Stimulated activated CD4-positive, alpha-beta T cell treated with anti-CD3 and anti-CD28 coated beads, Interleukin-15, amount 100 ng/mL, for 24 hours (primary cell): Measurements from ENCODE around the gene CRCP.
"Not testable (repeated sequence)": the region's sequence is repeated elsewhere in the genome, so short reads cannot be mapped to it uniquely, and the experiment has no call there.

ENCODE experiments used
- DNase-seq: peaks from one replicate; pipeline ENCODE4 v3.0.0-alpha.2; 2020

The CRCP gene

GRCh38 chr7:66114743-66115649 is at the start of gene CRCP:
Gene CRCP (plus strand): TSS chr7:66114847. CDS start chr7:66114963, 116 bp downstream.
- DNase-seq = peak; percentile 90

- no peak for DNase-seq
These were observed 44.9 kb upstream of the CRCP start for GRCh38 chr7:66069732-66070131.

DNA sequence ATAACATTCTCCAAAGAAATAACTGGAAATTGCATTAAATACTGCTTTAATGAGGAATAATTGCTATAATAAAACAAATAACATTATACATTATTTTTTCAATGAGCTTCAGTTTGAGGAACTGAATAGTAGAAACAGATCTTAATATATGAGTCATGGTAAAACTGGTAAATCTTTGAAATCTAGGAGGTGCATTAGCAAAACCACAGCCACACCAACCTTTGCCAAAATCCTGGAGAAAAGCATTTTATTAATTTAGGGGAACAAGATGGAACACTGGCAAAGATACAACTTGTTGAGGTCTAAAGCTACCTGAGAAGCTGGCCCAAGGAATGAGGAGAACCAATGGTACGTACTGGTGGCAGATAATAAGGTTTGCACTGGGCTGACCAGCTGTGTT is 44.4 kb upstream of the CRCP start:
- no peak for DNase-seq

GRCh38 chr7:66072208-66072607 is 42.4 kb upstream of the CRCP start:
- not testable (repeated sequence) for DNase-seq

- peak; percentile 95 for DNase-seq
These were observed 38.8 kb upstream of the CRCP start, which contains the start of gene ASL for GRCh38 chr7:66075590-66076461. Gene ASL (plus strand): TSS chr7:66075819. CDS start chr7:66076082, 263 bp downstream.

- DNase-seq = no peak
These were observed 38.0 kb upstream of the CRCP start for GRCh38 chr7:66076462-66077329.

DNA sequence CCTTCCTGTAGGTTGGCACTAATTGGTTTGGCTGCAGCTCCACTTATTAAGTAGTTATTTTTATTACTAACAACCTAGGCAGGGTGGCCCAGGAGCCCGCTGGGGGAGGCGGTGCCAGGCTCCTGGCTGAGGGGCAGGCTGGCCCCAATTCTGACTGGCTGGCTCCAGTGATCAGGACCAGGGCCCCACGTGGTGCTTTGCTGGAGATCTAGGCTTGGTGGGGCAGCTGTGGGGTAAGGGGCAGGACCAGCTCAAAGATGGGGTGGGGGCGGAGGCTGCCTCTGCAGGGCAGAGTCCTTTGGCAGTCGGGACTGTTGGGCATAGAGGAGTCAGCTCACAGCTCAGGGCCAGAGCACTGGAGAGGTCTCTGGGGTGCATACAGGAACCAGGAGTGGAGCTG is 36.6 kb upstream of the CRCP start:
- no peak for DNase-seq

GRCh38 chr7:66082083-66082482 is 32.6 kb upstream of the CRCP start:
- no peak for DNase-seq

DNA sequence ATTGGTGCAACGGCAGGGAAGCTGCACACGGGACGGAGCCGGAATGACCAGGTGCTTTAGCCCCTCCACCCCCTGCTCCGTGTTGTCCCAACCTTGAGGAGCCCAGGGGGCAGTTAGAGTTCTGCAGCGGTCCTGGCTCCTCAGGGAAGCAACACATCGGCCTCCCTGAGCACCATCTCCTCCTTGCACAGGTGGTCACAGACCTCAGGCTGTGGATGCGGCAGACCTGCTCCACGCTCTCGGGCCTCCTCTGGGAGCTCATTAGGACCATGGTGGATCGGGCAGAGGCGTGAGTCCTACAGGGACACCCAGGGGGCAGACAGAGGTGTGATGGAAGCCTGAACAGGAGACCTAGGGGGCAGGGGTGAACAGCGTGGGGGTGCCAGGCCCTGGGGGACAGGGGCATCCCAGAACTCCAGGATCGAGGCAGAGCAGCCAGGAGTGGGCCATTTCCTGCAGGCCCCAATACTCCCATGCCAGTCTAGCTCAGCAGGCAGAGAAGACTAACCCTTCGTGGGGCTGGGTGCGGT is 31.7 kb upstream of the CRCP start:
- DNase-seq = no peak

DNA sequence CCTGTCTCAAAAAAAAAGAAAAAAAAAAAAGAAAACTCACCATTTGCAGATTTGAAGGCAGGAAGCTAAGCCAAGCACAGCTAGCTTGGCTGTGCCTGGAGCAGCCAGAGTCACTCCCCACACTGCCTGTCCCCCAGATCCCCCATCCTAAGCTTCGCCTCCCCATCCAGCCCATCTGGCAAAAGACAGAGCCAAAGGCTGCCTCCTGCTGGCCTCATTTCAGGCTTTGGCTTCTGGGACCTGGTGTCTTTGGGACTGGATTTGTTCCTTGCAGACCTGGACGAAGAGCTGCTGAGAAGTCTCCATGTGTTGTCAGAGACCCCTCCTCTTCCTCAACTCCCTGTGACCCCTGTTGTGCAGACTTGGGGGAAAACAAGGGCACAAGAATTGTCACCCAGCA is 31.0 kb upstream of the CRCP start:
- DNase-seq = no peak

- no peak for DNase-seq
These were observed 25.5 kb upstream of the CRCP start for GRCh38 chr7:66088861-66089838.

DNA sequence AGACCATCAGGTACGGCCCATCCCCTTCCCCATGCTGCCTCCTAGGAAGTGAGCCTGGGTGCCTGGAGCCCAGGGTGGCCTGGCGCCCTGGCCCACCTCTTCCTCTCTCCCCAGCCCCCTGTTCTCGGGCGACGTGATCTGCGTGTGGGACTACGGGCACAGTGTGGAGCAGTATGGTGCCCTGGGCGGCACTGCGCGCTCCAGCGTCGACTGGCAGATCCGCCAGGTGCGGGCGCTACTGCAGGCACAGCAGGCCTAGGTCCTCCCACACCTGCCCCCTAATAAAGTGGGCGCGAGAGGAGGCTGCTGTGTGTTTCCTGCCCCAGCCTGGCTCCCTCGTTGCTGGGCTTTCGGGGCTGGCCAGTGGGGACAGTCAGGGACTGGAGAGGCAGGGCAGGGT is 22.0 kb upstream of the CRCP start:
- DNase-seq = no peak

DNA sequence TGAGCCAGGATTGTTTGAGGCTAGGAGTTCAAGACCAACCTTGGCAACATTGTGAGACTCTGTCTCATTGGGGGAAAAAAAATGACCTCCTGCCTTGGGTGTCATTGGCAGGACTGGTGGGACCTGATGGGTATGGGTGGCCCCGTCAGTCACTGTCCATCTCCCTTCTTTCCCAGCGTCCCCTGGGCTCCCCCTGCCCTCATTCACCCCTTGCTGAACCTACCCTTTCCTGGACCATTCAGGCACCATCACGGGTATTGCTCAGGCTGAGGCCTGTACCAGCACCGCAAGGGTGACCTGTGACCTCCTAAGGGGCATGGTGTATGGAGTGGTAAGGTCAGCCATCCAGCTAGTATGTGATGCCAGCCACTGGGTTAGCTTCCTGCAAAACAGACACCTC is 19.6 kb upstream of the CRCP start:
- DNase-seq = no peak

DNA sequence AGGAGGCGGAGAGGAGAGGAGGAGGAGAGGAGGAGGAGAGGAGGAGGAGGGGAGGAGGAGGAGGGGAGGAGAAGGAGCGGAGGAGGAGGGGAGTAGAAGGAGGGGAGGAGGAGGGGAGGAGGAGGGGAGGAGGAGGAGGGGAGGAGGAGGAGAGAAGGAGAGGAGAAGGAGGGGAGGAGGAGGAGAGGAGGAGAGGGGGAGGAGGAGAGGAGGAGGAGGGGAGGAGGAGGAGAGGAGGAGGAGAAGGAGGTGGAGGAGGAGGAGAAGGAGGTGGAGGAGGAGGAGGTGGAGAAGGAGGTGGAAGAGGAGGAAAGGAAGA is 15.5 kb upstream of the CRCP start:
- no peak for DNase-seq

DNA sequence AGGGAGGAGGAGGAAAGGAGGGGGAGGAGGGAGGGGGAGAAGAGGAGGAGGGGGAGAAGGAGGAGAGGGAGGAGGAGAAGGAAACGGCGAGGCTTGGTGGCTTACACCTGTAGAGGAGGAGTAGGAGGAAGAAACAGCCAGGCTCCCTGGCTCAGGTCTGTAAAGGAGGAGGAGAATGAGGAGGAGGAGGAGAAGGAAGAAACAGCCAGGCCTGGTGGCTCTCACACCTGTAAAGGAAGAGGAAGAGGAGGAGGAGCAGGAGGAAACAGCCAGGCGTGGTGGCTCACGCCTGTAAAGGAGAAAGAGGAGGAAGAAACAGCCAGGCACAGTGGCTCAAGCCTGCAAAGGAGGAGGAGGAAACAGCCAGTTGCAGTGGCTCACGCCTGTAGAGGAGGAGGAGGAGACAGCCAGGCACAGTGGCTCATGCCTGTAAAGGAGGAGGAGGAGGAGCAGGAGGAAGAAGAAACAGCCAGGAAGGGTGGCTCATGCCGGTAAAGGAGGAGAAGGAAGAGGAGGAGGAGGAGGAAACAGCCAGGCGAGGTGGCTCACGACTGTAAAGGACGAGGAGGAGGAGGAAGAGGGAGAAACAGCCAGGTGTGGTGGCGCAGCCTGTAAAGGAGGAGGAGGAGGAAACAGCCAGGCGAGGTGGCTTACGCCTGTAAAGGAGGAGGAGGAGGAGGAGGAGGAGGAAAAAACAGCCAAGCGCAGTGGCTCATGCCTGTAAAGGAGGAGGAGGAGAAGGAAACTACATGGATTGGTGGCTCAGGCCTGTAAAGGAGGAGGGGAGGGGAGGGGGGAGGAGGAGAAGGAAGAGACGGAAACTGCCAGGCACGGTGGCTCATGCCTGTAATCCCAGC is 14.9 kb upstream of the CRCP start:
- DNase-seq = peak; percentile 54

- no peak for DNase-seq
These were observed 14.1 kb upstream of the CRCP start for GRCh38 chr7:66100408-66101050.

GRCh38 chr7:66102168-66102567 is 12.5 kb upstream of the CRCP start:
- not testable (repeated sequence) for DNase-seq

GRCh38 chr7:66103994-66104393 is 10.7 kb upstream of the CRCP start:
- DNase-seq = not testable (repeated sequence)

DNA sequence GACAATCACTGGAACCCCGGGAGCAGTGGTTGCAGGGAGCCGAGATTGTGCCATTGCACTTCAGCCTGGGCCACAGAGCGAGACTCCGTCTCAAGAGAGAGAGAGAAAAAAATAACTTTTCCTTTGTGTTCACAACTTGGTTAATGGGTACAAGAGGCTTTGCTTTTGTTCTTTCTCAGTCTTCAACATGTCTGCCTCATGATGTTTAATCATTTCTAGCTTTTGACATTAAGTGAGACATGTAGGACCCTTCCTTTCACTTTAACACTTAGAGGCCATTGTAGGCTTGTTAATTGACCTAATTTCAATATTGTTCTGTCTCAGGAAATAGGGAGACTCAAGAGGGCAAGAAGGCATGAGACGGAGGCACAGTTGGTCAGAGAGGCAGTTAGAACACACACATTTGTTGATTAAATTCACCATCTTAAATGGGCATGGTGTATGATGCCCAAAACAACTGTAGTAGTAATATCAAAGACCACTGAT is 9.3 kb upstream of the CRCP start:
- DNase-seq = no peak

- DNase-seq = not testable (repeated sequence)
These were observed 6.2 kb upstream of the CRCP start for GRCh38 chr7:66108410-66108809.
